Epithelial cell of proximal tubule (primary cell): ENCODE results near the gene EXD3. TPM values are rescaled to one million over a fixed set of nuclear protein-coding genes. Genes with fewer than 3 reads are reported as not detected.
"Not testable (repeated sequence)": the region's sequence is repeated elsewhere in the genome, so short reads cannot be mapped to it uniquely, and the experiment has no call there.

Experiments used
- DNase-seq: peaks from one replicate; pipeline ENCODE4 v3.0.0-alpha.2; 2011; ENCODE audit warnings: low read depth
- H3K4me3 ChIP-seq: 2 replicates; pipeline ENCODE4 v1.5.1; 2011; ENCODE audit warnings: low read depth, mild to moderate bottlenecking, low read length
- total RNA-seq: library from RNA; depleted of rRNA; stranded (reverse); fragments of >200 nt; gene quantifications from 2 replicates; pipeline ENCODE4 v1.2.3, GENCODE V29; 2015
- TF ChIP-seq, protein P1 (sequence below): conservative IDR thresholded peaks from 2 replicates; pipeline ENCODE4 v1.5.1; 2012; ENCODE audit warnings: low read depth, mild to moderate bottlenecking, low read length

EXD3 gene
- total RNA-seq, 1 donor from 2014 or later = 29.2 TPM

DNA sequence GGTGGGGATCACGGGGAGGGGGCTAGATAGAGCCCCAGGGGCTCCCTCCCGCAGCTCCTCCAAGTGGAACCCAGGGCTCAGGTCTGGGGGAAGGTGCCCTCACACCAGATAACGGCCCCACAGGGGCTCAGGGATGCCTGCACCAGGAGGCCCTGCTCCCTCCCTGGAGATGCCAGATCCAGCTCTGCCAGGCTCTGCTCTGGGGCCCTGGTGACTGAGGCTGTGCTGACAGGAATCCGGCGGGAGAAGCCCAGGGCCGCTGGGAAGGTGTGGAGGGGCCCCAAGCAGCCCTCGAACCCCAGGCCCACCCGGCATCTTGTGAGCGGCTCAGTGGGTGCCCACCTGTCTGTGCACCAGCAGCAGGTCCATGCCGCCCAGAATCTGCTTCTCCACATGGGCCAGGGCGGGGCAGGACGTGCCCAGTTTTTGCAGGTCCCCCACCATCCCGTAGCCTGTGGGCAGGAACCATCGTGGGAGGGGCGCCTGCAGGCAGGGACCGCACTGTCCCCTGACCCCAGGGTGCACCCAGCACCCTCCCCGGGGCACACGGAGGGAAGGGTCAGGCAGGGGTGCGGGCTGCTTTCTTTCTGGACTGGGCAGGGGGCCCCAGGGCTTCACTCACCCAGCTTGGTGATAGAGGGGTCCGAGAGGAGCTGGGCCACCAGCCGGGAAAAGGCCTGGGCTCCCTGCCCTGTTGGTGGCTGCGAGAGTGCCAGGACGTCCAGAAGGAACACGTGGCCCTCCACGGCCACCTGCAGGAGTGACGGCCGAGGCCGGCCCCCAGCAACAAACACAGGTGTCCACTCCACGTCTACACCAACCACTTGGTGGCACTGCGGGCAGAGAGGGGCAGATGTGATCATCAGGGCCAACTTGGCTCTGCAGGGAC lies 72.0 kb downstream of the EXD3 start:
- TF ChIP-seq, protein P1, sequence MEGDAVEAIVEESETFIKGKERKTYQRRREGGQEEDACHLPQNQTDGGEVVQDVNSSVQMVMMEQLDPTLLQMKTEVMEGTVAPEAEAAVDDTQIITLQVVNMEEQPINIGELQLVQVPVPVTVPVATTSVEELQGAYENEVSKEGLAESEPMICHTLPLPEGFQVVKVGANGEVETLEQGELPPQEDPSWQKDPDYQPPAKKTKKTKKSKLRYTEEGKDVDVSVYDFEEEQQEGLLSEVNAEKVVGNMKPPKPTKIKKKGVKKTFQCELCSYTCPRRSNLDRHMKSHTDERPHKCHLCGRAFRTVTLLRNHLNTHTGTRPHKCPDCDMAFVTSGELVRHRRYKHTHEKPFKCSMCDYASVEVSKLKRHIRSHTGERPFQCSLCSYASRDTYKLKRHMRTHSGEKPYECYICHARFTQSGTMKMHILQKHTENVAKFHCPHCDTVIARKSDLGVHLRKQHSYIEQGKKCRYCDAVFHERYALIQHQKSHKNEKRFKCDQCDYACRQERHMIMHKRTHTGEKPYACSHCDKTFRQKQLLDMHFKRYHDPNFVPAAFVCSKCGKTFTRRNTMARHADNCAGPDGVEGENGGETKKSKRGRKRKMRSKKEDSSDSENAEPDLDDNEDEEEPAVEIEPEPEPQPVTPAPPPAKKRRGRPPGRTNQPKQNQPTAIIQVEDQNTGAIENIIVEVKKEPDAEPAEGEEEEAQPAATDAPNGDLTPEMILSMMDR = no peak
- no peak overlapping the region for H3K4me3 ChIP-seq
- no peak for DNase-seq

DNA sequence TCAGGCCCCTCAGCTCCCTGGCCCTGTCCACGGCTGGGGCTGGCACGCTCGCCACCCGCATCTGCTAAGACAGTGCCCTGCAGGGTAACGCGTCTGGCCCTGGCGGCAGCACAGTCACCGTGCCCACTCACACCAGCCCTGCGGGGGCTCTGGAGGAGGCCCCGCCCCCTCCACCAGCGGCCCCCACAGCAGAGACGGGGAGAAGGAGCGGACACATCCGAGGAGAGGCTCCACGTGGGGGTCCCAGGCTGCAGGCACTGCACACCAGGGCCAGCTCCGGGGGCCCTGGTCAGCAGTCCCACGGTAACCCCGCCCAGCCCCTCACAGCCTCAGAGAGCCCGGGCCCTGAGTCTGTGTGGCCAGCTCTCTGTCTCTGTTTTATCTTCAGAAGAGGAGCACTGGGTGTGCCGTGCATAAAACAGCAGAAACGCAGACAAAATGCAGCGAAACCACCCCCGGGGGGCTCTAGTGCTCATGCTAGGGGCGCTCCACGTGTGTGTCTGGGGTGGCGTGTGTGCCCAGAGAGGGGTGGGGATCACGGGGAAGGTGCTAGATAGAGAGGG lies 73.4 kb downstream of the EXD3 start:
- no peak for DNase-seq
- no peak overlapping the region for H3K4me3 ChIP-seq
- TF ChIP-seq, protein P1 = no peak

DNA sequence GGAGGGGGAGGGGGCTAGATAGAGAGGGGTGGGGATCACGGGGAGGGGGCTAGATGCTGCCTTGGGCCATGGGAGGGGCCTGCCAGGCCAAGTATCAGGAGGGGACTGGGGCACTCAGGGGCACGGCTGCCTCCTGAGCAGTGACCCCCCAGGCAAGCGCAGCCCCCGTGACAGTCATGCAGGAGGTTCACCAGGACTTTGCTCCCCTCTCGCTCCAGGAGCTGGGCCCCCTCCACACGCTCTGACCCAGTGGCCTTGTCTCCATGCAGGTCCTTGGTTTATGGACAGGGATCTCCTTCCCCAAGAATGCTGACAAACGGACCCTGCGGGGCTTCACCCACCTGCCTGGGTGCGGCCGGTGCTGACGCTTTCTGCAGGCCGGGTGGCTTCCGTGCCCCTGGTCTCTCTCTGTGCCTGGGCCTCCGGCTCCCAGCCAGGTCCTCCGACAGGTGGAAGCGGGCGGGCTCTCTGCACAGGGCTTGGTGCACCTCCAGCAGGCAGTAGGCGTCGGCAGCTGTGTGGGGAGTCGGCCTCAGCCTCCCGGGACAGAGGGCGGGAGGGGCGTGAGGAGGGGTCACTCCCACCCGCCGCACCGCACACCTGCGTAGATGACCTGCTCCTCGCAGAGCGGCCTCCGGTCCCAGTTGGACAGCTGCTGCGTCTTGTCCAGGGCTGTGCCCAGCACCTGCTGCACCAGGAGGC lies 74.0 kb downstream of the EXD3 start:
- no peak overlapping the region for H3K4me3 ChIP-seq
- no peak for DNase-seq
- TF ChIP-seq, protein P1 = no peak

DNA sequence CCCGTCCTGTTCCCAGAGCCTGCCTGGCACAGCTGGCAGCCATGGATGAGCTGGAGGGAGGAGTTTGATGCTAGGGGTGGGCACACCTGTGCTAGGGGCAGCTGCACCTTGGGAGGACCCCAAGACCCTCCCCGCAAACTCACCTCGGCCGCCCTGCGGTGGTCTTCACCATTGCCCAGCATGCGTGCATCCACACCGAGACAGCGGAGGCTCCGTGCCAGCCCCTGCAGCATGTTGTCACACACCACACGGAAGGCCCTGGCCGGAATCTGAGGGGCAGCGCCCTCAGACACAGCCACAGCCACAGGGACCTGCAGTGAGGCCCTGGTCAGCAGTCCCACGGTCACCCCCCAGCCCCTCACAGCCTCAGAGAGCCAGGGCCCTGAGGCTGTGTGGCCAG lies 75.0 kb downstream of the EXD3 start:
- TF ChIP-seq, protein P1 = no peak
- no peak for DNase-seq
- no peak overlapping the region for H3K4me3 ChIP-seq

DNA sequence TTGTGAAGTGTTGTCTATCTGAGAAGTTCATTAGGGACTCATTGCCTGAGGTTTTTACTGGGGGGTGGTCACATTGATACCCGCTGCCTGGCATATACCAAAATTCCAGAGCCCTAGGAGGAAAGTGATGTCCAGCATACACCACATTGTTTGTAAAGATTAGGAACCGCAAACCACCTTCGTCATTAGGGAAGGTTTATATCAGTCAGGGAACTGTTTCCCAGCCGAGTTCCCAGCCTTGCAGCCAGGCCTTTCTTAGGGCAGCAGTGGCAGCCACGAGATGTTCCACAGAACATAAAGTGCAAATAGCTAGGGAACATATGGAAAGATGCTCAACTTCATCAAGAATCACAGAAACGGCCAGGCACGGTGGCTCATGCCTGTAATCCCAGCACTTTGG lies 80.5 kb downstream of the EXD3 start:
- TF ChIP-seq, protein P1 = no peak
- no peak for DNase-seq

DNA sequence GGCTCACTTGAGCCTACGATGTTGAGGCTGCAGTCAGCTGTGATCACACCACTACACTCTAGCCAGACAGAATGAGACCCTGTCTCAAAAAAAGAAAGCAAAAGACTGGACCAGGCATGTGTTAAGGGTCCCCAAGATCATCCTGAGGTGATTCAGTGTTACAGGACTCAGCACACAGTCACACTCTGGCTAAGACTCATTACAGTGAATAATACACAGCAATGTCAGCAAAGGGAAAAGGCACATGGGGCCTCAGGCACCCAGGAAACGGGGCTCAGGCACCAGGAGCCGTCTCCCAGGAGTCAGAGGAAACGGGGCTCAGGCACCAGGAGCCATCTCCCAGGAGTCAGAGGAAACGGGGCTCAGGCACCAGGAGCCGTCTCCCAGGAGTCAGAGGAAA lies 81.7 kb downstream of the EXD3 start:
- no peak overlapping the region for H3K4me3 ChIP-seq
- TF ChIP-seq, protein P1 = no peak
- DNase-seq = no peak

More for the DNA sequence above, 80.5 kb downstream of the EXD3 start:
- no peak overlapping the region for H3K4me3 ChIP-seq

DNA sequence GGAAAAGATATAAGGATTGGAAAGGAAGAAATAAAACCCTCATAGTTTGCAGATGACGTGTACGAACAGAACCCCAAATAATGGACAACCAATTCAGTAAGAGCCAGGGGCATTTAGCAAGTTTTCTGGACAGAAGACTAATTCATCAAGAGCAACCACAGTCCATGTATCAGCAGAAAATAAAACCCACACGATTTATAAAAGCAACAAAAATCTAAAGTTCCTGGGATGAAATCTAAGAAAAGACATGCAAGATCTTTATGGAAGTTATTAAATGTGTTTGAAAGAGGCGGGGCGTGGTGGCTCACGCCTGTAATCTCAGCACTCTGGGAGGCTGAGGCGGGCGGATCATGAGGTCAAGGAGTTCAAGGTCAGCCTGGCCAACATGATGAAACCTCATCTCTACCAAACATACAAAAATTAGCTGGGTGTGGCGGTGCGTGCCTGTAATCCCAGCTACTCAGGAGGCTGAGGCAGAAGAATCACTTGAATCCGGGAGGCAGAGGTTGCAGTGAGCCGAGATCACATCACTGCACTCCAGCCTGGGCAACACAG lies 83.0 kb downstream of the EXD3 start:
- not testable (repeated sequence) for DNase-seq, H3K4me3 ChIP-seq
